ENCODE results near the gene CFAP54.

CFAP54 gene

GRCh38 chr12:96687719-96688118, 198.3 kb downstream of the CFAP54 start:
- TF ChIP-seq, protein P1, sequence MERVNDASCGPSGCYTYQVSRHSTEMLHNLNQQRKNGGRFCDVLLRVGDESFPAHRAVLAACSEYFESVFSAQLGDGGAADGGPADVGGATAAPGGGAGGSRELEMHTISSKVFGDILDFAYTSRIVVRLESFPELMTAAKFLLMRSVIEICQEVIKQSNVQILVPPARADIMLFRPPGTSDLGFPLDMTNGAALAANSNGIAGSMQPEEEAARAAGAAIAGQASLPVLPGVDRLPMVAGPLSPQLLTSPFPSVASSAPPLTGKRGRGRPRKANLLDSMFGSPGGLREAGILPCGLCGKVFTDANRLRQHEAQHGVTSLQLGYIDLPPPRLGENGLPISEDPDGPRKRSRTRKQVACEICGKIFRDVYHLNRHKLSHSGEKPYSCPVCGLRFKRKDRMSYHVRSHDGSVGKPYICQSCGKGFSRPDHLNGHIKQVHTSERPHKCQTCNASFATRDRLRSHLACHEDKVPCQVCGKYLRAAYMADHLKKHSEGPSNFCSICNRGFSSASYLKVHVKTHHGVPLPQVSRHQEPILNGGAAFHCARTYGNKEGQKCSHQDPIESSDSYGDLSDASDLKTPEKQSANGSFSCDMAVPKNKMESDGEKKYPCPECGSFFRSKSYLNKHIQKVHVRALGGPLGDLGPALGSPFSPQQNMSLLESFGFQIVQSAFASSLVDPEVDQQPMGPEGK (CRISPR knock-in tag; IDR thresholded peaks at IDR 0.05; ENCODE audit: borderline replicate concordance) = no peak
- TF ChIP-seq ARNTL (CRISPR knock-in tag; IDR thresholded peaks at IDR 0.05; ENCODE audit: borderline replicate concordance, low read depth) = no peak
- TF ChIP-seq ISL1 (CRISPR knock-in tag; IDR thresholded peaks at IDR 0.05) = no peak
- no peak for TF ChIP-seq SNAI2 (CRISPR knock-in tag; IDR thresholded peaks at IDR 0.05)
- no peak for TF ChIP-seq PPARA (CRISPR knock-in tag; IDR thresholded peaks at IDR 0.05; ENCODE audit: borderline replicate concordance)
- TF ChIP-seq TCF4 (CRISPR knock-in tag; IDR thresholded peaks at IDR 0.05; ENCODE audit: borderline replicate concordance) = no peak
- TF ChIP-seq, protein P2, sequence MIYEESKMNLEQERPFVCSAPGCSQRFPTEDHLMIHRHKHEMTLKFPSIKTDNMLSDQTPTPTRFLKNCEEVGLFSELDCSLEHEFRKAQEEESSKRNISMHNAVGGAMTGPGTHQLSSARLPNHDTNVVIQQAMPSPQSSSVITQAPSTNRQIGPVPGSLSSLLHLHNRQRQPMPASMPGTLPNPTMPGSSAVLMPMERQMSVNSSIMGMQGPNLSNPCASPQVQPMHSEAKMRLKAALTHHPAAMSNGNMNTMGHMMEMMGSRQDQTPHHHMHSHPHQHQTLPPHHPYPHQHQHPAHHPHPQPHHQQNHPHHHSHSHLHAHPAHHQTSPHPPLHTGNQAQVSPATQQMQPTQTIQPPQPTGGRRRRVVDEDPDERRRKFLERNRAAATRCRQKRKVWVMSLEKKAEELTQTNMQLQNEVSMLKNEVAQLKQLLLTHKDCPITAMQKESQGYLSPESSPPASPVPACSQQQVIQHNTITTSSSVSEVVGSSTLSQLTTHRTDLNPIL (CRISPR knock-in tag; IDR thresholded peaks at IDR 0.05; ENCODE audit: low read depth) = no peak
- TF ChIP-seq CSRNP3 (CRISPR knock-in tag; IDR thresholded peaks at IDR 0.05) = no peak
- no peak for TF ChIP-seq OSR1 (CRISPR knock-in tag; IDR thresholded peaks at IDR 0.05)
- TF ChIP-seq ZFP30 (CRISPR knock-in tag; IDR thresholded peaks at IDR 0.05) = no peak
- TF ChIP-seq CSDC2 (CRISPR knock-in tag; IDR thresholded peaks at IDR 0.05) = no peak
- no peak for TF ChIP-seq ZC3H10 (CRISPR knock-in tag; IDR thresholded peaks at IDR 0.05)
- no peak for ATAC-seq

GRCh38 chr12:96698521-96698920, 209.1 kb downstream of the CFAP54 start:
- peak; percentile 44; the same call in 1 of the 3 replicates for ATAC-seq
- TF ChIP-seq ESRRG (CRISPR knock-in tag; IDR thresholded peaks at IDR 0.05) (no peak), ZNF70 (CRISPR knock-in tag; IDR thresholded peaks at IDR 0.05) (peak; percentile 56; the same call in 1 of the 2 replicates)

DNA sequence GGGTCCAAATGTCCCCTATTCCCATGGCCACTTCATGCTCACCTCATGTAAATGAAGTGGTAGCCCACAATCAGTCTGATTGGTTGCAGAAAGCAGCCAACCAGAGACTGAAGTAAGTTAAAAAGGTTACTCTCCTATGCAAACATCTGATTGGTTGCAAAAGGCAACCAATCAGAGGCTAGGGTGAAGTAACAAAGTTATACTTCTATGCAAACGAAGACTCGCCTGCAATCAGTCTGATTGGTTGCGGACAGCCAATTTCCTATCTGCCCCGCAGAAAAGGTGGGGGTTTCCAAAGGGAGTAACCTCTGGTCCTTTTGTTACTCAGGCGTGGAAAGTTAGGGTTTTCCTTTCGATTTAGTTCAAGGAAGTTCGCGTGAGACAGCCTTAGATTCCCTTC, 209.6 kb downstream of the CFAP54 start:
- no peak for ATAC-seq
- no peak for TF ChIP-seq BACH2 (CRISPR knock-in tag; IDR thresholded peaks at IDR 0.05; ENCODE audit: borderline replicate concordance)
- no peak for TF ChIP-seq TSHZ2 (CRISPR knock-in tag; IDR thresholded peaks at IDR 0.05)
- TF ChIP-seq ZNF8 (CRISPR knock-in tag; IDR thresholded peaks at IDR 0.05) = no peak
- no peak for TF ChIP-seq ZFP30 (CRISPR knock-in tag; IDR thresholded peaks at IDR 0.05)

- TF ChIP-seq ESRRG (CRISPR knock-in tag; IDR thresholded peaks at IDR 0.05) = no peak
- TF ChIP-seq, protein P2 (CRISPR knock-in tag; IDR thresholded peaks at IDR 0.05; ENCODE audit: low read depth) = no peak
- TF ChIP-seq, protein P1 (CRISPR knock-in tag; IDR thresholded peaks at IDR 0.05; ENCODE audit: borderline replicate concordance) = no peak
- TF ChIP-seq BACH2 (CRISPR knock-in tag; IDR thresholded peaks at IDR 0.05; ENCODE audit: borderline replicate concordance) = no peak
- TF ChIP-seq SNAI2 (CRISPR knock-in tag; IDR thresholded peaks at IDR 0.05) = no peak
- no peak for TF ChIP-seq RARB (CRISPR knock-in tag; IDR thresholded peaks at IDR 0.05)
- no peak for TF ChIP-seq OSR1 (CRISPR knock-in tag; IDR thresholded peaks at IDR 0.05)
- TF ChIP-seq TOX (CRISPR knock-in tag; IDR thresholded peaks at IDR 0.05; ENCODE audit: borderline replicate concordance) = no peak
- no peak for TF ChIP-seq PPARA (CRISPR knock-in tag; IDR thresholded peaks at IDR 0.05; ENCODE audit: borderline replicate concordance)
- TF ChIP-seq GLIS3 (CRISPR knock-in tag; IDR thresholded peaks at IDR 0.05) = no peak
- TF ChIP-seq ARNTL (CRISPR knock-in tag; IDR thresholded peaks at IDR 0.05; ENCODE audit: borderline replicate concordance, low read depth) = no peak
- no peak for ATAC-seq
Observed at GRCh38 chr12:96701856-96702255, 212.5 kb downstream of the CFAP54 start.

Data from SK-N-SH treated with all-trans-retinoic acid at 6 μM for 48 hours (cell line).